Activated CD8-positive, alpha-beta memory T cell treated with anti-CD3 and anti-CD28 coated beads, Interleukin-2, amount 50 U/mL, for 4 hours (primary cell): ENCODE data around the gene DBF4.
"Not testable (repeated sequence)": the region's sequence is repeated elsewhere in the genome, so short reads cannot be mapped to it uniquely, and the experiment has no call there.

Experiments used
- DNase-seq: peaks from one replicate; pipeline ENCODE4 v3.0.0-alpha.2; 2020

Gene DBF4

DNA sequence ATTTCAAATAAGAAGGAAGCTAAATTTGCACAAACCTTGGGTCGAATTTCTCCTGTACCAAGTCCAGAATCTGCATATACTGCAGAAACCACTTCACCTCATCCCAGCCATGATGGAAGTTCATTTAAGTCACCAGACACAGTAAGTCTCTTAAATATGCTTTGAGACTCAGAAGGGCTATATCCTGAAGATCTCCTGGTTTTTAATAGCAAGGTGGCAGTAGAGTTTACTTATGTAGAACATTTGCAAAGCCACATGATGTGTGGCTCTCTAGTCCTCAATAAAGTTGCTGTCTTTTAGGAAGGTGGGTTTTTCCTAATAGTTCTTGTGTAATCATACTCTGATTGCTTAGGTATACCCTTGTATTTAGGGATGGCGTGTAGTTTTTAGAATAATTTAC, 8.7 kb downstream of the DBF4 start:
- DNase-seq = no peak

DNA sequence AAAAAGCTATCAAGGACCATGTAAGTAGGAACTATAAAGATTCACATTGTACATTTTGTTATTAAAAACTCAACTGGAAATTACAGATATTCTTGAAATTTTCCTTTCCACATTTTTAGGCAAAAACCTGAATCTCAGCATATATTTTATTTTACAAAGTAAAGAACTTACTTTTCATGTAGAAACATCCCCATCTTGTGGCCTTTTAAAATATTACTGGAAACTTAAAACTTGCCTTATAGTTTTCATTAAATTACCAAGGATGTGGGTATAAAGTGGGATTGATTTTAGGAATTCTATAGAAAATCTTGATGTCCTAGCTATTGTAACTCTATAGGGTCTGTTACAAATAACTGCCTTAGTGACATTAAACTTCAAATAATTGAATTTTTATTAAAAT, 10.6 kb downstream of the DBF4 start:
- DNase-seq = no peak

DNA sequence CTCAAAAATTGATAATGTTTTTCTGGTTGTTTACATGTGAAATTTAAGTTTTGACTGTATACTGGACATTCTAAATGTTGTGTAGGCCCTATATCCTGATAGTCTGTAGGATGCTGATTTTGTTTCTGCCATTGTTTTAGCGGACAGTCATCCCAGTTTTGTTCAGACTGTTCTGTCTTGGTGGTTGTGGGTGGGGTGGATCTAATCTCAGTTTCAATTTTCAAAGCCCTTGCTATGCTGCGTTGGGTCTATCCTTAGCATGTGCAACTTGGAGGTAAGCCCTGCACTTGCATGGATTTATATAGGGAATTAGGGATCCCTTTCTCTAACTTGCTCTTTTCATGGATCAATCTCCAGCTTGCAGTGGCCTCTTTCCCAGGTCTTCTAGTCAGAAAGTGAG, 19.1 kb downstream of the DBF4 start:
- DNase-seq = no peak

DNA sequence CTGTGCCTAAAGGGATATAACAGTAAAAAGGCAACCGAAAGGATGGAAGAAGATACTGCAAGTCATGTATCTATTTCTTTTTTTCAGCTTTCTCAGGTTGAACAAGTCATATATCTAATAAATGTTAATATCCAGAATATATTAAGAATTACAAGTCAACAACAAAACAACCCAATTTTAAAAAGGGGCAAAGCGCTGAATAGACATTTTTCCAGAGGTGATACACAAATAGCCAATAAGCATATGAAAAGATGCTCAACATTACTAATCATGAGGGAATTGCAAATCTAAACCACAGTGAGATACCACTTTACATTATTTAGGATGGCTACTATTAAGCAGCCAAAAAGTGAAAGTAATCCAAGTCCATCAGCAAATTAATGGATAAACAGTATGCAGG, 23.0 kb downstream of the DBF4 start:
- DNase-seq = no peak

DNA sequence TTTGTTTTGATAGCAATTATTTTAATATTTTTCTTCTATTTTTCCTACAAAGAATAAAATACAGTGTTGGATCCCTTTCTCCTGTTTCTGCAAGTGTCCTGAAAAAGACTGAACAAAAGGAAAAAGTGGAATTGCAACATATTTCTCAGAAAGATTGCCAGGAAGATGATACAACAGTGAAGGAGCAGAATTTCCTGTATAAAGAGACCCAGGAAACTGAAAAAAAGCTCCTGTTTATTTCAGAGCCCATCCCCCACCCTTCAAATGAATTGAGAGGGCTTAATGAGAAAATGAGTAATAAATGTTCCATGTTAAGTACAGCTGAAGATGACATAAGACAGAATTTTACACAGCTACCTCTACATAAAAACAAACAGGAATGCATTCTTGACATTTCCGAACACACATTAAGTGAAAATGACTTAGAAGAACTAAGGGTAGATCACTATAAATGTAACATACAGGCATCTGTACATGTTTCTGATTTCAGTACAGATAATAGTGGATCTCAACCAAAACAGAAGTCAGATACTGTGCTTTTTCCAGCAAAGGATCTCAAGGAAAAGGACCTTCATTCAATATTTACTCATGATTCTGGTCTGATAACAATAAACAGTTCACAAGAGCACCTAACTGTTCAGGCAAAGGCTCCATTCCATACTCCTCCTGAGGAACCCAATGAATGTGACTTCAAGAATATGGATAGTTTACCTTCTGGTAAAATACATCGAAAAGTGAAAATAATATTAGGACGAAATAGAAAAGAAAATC, 31.0 kb downstream of the DBF4 start:
- DNase-seq = not testable (repeated sequence)

DNA sequence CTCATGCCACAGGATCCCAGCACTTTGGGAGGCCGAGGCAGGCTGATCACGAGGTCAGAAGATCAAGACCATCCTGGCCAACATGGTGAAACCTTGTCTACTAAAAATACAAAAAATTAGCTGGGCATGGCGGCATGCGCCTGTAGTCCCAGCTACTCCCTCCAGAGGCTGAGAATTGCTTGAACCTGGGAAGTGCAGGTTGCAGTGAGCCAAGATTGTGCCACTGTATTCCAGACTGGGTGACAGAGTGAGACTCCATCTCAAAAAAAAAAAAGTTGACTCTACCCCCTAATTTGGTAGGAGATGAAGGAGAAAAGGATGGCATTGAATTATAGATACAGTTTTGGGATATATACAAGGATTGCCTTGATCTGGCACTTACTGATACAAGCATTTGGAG, 32.5 kb downstream of the DBF4 start:
- DNase-seq = not testable (repeated sequence)

DNA sequence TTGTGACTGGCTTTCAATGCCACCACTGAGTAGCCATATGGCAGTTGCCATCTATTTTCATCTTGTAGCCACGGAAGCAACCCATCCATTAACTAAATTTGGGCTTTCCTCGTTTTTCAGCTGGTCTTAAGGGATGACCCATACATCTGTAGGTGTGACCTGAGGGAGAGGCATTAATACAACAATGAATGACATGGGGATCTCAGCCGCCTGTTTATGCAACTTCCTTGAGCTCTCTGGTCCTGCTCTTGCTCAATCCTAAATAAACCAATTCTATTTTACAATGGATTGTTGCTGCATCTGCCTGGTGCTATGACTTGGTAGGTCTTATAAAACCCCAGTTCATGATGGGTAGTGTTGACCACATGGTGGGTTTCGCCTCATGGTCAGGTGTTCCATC, 35.8 kb downstream of the DBF4 start:
- DNase-seq = no peak

- no peak for DNase-seq
Measured at GRCh38 chr7:87918740-87919139, 42.4 kb downstream of the DBF4 start.

DNA sequence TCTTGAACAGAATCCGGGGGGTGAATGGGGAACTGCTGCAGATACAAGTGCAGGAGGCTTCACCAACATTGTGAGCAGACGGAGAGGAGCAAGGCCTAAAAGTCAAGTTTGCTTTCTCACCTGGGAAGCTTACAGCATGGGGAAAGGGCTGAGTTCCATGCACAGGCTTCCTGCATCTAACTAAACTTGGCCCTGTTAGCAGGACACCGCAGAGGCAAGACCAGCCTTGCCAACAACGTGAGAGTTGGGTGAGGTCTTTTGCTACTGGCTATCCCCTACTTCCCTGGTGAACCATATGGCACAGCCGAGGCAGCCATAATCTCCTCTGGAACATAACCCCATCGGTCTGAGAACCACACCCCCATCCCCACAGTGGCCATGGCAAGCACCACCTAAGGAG, 43.6 kb downstream of the DBF4 start:
- DNase-seq = no peak

GRCh38 chr7:87920578-87920977, 44.3 kb downstream of the DBF4 start:
- no peak for DNase-seq

DNA sequence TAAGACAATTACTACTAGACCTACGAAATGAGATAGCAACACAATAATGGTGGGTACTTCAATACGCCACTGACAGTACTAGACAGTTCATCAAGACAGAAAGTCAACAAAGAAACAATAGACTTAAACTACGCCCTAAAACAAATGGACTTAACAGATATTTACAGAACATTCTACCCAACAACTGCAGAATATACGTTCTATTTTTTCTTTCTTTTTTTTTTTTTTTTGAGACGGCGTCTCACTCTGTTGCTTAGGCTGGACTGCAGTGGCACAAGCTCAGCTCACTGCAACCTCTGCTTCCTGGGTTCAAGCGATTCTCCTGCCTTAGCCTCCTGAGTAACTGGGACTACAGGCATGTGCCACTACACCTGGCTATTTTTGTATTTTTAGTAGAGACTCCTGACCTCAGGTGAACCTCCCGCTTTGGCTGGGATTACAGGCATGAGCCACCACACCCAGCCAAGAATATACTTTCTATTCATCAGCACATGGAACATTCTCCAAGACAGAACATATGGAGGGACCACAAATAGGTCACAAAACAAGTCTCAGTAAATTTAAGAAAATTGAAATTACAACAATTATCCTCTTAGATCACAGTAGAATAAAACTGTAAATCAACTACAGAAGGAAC, 46.6 kb downstream of the DBF4 start:
- DNase-seq = not testable (repeated sequence)

DNA sequence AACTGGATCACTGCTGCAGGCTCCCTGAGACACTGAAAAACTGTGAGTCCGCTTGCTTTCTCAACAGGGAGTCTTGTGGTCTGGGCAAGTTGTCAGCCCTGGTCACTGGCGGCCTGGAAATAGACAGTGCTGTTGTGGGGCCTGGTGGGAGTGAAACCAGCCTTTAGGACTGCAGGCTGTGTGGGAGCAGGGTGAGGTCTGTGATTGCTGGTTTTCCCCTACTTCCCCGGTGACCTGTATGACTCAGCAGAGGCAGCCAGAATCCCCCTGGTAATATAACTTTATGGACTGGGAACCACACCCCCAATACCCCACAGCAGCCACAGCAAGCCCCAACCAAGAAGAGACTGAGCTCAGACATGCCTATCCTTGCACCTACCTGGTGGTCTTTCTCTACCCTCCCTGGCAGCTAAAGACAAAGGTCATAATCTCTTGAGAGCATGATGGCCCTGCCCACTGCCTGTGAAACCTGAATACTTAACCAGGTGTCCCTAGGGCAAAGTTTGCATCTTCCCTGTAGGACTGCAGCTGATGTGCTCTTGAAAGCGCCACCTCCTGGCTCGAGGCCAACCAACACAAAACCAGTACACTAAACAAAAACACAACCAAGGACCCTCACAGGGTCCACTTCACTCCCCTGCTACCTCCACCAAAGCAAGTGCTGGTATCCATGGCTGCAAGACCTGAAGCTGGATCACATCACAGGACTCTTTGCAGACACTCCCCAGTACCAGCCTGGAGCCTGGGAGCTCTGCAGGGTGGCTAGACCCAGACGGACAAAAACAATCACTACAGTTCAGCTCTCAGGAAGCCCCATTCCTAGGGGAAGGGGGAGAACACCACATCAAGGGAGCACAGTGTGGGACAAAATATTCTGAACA, 50.5 kb downstream of the DBF4 start:
- no peak for DNase-seq

GRCh38 chr7:87933605-87933952, 57.3 kb downstream of the DBF4 start:
- no peak for DNase-seq

DNA sequence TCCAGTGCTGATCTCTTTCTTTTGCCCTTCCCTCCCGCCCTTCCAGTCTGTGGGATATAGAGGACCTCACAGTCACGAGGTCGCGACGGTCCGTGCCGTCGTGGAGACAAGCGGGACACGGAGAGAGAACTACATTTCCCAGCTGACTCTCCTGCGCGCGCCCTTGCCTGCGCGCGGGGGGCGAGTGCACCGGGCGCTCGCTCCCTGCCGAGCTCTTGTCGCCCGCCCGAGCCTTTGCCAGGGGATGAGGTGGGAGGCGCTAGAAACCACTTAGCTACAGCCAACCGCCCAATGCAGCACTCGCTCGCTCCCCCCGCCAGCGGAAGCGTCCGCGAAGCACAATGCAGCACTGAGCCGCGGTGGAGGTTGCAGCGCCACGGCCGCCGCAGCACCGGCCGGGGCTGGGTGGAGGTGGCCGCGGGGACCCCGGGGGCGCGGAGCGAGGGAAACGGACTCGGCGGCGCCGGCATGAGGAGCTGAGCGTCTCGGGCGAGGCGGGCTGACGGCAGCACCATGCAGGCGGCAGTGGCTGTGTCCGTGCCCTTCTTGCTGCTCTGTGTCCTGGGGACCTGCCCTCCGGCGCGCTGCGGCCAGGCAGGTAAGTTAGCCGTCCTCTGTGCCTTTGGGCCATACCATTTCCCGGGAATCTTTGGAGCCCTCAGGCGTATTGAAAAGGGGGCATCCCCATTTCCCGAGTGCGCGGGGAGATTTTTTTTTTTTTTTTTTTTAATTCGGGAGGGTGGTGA, 57.8 kb downstream of the DBF4 start, which contains the start of gene ADAM22:
ADAM22 (plus strand) TSS at position 299 of the 746 bp plus-strand sequence; CDS start at position 514, 215 bp downstream.
- peak; percentile 84 for DNase-seq

DNA sequence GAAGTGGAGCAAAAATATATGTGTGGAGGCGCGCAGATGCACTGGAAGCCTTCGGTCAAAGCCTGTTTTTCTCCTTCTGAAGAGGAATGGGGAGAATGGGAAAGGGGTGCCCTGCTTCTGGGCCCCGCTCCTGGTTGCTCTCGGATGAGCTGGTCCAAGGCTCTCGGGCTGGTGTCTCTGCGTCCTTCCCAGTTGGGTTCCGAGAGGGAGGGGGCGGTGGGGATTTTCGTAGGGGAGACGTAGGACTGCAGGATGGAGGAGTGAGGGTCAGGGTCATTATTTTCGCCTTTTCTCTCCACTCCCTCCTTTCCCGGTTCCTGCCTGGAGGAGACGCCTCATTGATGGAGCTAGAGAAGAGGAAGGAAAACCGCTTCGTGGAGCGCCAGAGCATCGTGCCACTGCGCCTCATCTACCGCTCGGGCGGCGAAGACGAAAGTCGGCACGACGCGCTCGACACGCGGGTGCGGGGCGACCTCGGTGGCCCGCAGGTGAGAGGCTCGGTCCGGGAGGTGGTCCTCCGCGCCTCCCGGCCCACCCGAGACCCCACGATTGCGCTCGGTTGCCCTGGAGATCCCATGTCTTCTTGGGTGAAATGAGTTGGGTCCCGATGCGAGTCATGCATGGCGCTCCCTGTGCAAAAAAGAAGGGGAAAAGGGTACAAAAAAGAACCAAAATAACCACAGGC, 58.5 kb downstream of the DBF4 start:
- peak; percentile 19 for DNase-seq

DNA sequence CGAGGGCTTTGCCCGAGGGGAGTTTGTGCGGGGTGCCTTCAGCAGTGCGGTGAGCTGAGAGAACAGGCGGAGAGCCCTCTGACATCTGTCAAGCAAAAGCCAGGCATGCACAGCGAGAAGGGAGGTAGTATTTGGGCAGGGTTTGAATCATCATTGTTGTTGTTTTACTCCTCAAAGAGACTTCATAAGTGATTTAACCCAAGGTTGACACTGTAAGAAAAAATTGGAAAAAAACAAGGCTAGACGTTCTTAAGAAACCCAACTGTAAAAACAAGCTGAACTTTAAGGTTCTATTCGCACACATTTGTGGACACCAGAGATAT, 59.1 kb downstream of the DBF4 start:
- no peak for DNase-seq

- DNase-seq = no peak
Measured at GRCh38 chr7:87941138-87941537, 64.8 kb downstream of the DBF4 start.

DNA sequence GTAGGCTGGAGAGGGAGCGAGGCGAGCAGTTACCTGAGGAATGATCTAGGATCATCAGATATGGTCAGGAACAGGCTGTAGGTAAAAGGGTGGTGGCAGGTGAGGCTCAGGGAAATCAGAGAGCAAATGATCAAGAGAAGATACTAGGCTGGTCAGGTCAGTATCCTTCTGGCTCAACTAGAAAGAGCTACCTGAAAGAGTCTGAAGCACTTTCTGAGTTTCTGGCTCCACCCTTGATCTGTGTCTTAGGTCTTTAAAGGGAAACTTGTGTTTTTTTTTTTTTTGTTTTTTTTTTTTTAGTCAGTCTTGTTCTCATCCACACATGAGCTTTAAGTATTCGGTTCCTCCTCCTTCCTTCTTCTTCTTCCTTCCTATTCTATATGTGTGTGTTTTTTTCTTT, 68.3 kb downstream of the DBF4 start:
- no peak for DNase-seq

- not testable (repeated sequence) for DNase-seq
Measured at GRCh38 chr7:87945926-87946325, 69.6 kb downstream of the DBF4 start.

DNA sequence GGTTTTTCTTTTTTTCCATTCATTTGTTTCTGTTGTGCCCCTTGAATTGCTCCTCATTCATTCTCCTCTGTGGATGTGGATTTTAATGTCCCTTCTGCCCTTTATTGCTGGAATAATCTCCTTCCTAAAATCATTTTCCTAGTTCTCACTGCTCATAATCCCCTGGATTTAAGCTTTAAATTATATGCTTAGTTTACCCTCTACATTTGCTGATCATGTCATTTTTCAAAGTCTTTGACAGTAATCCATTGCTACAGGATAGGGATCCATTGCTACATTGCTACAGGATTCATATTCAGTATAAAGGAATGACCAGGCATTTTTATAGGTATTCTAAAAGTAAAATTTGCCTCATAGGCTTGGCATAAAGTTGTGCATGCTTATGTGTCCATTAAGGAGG, 72.1 kb downstream of the DBF4 start:
- DNase-seq = no peak
